ENCODE measurements around the gene PI4K2A.

Gene PI4K2A

DNA sequence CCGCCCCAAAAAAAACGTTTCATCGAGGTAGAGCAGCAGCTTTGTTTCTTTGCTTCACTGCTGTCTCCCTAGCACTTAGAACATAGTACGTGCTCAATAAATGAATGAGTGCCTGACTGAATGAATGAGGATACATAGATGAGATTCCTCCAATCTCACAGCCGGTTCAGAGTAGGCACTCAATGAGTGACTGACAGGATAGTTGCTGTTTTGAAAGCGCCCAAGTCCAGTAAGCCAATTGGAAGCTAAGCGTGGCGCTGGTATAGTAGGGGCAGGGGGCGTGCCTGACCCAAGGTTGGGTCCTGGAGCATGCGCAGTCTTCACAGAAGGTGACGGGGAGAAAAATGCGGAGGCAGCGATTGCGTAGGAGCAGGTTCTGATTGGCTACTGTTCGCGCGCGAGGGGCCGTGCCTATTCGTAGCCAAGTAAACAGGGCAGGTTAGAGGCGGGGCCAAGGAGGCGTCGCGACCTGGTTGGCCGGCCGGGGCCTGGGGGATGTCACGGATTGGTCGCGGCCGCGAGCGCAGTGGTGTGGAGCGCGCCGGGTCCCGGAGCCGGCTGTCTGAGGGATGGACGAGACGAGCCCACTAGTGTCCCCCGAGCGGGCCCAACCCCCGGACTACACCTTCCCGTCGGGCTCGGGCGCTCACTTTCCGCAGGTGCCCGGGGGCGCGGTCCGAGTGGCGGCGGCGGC lies at the start of gene PI4K2A:
PI4K2A (plus strand) TSS at position 498 of the 694 bp plus-strand sequence; CDS start at position 570, 72 bp downstream.
- H3K4me3 ChIP-seq (ENCODE audit: low read depth, low read length): peak within 1 kb of the TSS; percentile 90
- TF ChIP-seq, protein P1, sequence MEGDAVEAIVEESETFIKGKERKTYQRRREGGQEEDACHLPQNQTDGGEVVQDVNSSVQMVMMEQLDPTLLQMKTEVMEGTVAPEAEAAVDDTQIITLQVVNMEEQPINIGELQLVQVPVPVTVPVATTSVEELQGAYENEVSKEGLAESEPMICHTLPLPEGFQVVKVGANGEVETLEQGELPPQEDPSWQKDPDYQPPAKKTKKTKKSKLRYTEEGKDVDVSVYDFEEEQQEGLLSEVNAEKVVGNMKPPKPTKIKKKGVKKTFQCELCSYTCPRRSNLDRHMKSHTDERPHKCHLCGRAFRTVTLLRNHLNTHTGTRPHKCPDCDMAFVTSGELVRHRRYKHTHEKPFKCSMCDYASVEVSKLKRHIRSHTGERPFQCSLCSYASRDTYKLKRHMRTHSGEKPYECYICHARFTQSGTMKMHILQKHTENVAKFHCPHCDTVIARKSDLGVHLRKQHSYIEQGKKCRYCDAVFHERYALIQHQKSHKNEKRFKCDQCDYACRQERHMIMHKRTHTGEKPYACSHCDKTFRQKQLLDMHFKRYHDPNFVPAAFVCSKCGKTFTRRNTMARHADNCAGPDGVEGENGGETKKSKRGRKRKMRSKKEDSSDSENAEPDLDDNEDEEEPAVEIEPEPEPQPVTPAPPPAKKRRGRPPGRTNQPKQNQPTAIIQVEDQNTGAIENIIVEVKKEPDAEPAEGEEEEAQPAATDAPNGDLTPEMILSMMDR (IDR thresholded peaks at IDR 0.05; ENCODE audit: low read depth, low read length): no peak

DNA sequence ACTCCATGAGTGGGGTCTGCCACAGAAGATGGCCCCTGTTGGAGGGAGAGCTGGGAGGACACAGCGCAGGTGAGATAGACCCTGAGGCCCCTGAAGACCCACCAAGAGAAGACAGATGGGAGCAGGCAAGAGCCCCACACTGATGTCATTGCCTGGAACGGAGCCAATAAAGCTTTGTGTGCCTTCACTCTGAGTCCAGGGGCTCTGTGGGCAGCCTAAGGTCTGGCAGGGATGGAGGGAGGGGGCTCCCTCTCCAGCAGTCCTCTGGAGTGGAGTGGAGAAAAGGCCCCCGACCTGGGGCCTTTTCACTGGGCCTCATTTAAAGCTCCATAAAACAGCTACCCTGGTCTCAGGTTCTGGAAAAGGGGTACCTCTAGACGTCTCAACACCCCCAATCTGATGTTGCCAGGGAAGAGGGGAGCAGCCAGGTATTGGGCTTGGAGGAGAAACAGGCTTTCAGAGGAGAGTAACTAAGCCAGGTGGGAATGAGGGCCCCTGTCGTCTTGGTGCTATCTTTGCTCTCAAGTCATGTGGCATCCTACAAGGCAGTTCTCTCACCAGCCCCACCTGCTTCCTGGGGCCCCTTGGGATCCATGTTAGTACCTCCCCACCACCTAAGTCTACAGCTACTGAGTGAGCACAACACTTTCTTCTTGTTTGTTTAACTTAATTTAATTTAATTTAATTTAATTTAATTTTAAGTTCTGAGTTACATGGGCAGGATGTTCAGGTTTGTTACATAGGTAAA lies 49.5 kb upstream of the PI4K2A start:
- TF ChIP-seq, protein P1 (IDR thresholded peaks at IDR 0.05; ENCODE audit: low read depth, low read length): no peak
- H3K4me3 ChIP-seq (ENCODE audit: low read depth, low read length): no peak overlapping the region

DNA sequence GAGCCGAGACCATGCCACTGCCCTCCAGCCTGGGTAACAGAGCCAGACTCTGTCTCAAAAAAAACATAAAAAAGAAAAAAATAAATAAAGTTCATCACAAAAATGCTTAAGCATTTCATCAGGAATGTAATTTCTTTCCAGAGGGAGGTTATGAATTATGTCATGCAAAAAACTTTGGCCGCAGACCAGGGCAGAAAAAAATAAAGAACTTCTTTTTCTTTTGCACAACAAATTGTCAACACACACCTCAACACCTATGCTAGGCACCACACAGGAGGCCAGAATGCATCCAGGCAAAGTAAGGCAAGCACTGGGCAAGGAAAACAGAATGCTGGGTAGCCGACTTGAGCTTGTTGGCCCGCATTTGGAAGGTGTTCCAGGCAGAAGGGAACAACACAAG lies 47.0 kb upstream of the PI4K2A start:
- TF ChIP-seq, protein P1 (IDR thresholded peaks at IDR 0.05; ENCODE audit: low read depth, low read length): no peak
- H3K4me3 ChIP-seq (ENCODE audit: low read depth, low read length): no peak overlapping the region

DNA sequence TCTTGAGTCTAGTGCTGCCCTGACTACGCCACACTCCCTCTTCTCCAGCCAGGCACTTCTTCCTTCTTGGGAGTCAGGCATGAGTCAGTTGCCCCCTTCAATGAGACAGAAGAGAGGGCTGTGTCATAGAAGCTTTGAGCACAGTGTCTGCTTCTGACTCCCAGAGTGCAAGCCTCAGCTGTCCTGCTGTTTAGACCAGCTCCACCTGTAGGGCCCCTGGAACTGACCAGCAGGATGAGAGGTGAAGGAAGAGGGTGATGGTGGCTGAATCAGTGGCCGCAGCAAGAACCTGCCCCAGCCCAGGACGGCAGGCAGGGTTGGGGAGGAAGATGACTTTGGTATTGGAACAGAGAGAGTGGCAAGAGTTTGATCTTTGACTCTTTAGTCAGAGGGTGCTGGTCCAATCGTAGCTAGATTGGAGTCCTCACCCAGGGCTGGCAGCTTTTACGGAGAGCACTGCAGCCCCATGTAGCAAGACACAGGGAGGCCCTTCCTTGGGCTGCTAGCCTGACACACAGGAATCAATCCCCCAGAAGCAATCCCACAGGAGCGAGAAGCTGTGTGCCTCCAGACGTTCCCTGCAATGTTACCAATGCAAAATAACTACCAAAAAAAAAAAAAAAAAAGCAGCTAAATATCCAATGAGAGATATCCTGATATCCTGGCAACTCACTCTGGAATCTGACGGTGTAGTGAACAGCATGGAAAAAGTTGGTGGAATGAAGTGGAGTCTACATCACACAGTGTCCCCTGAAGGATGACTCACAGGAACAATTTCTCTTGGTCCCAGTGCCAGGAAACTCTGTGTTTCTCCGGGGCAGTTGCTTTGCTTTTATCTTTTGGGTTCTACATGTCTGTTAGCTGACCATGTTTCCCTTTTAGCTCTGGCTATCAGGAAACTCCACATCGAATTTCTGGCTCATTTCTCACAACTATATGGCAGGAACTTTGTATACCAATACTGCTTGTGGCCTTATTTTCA lies 44.1 kb upstream of the PI4K2A start:
- TF ChIP-seq, protein P1 (IDR thresholded peaks at IDR 0.05; ENCODE audit: low read depth, low read length): no peak
- H3K4me3 ChIP-seq (ENCODE audit: low read depth, low read length): no peak overlapping the region

DNA sequence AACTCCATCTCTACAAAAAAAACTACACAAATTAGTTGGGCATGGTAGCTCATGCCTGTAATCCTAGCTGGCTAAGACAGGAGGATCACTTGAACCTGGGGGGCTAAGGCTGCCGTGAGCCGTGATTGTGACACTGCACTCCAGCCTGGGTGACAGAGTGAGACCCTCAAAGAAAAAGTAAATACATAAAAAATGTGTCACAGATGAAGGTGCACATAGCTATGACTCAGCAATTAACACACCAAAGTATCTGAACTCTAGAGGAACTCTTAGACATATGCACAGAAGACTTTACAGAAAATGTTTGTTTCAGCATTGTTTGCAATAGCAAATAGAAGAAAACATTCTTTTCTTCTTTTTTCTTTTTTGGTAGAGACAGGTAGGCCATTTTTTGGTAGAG lies 42.7 kb upstream of the PI4K2A start:
- no peak overlapping the region for H3K4me3 ChIP-seq (ENCODE audit: low read depth, low read length)
- TF ChIP-seq, protein P1 (IDR thresholded peaks at IDR 0.05; ENCODE audit: low read depth, low read length): no peak

DNA sequence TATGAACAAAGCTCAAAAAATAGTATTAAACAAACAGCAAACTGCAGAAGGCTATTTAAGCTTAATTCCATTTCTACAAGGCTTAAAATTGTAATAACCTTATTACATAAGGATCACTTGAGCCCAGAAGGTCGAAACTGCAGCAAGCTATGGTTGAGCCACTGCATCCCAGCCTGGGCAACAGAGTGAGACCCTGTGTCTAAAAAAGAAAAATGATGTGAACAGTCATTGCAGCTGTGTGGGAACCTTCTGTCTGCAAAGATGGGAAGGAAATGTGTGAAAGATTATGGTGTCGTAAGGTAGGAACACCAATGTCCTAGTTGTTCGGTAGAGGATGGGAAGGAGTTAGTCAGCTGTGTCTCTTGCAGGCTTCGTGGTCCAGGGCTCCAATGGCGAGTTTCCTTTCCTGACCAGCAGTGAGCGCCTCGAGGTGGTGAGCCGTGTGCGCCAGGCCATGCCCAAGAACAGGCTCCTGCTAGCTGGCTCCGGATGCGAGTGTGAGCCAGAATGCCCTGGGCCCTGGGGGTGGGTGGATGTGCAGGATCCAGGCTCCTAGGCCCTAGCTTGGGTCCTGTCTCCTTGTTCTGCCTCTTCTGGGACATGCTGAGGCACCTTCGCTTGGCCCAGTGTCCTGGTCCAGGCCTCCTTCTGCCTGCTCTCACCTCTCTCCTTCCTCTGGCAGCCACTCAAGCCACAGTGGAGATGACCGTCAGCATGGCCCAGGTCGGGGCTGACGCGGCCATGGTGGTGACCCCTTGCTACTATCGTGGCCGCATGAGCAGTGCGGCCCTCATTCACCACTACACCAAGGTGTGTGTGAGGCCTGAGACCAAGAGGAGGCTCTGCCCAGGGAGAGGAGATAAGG lies 41.8 kb upstream of the PI4K2A start:
- H3K4me3 ChIP-seq (ENCODE audit: low read depth, low read length): no peak overlapping the region
- TF ChIP-seq, protein P1 (IDR thresholded peaks at IDR 0.05; ENCODE audit: low read depth, low read length): no peak
